GM18498 (cell line): ENCODE measurements around the gene CCL8.

Experiments used
- ATAC-seq: cut with Tn5 transposase; IDR thresholded peaks from one replicate; pipeline ENCODE4 v1.9.1; 2021; ENCODE audit warnings: mild to moderate bottlenecking, moderate library complexity; ENCODE audit not compliant: unreplicated experiment

The CCL8 gene

GRCh38 chr17:34366529-34367107, 47.4 kb downstream of the CCL8 start:
- ATAC-seq: no peak

GRCh38 chr17:34367486-34368195, 48.4 kb downstream of the CCL8 start:
- ATAC-seq: no peak

GRCh38 chr17:34368196-34368945, 49.1 kb downstream of the CCL8 start:
- no peak for ATAC-seq

- ATAC-seq: no peak
Measured at GRCh38 chr17:34368946-34369500, 49.8 kb downstream of the CCL8 start.

- ATAC-seq: no peak
Measured at GRCh38 chr17:34369571-34369970, 50.3 kb downstream of the CCL8 start.

- ATAC-seq: no peak
Measured at GRCh38 chr17:34370376-34370996, 51.3 kb downstream of the CCL8 start.

- ATAC-seq: peak; percentile 58
Measured at GRCh38 chr17:34370997-34371395, 51.8 kb downstream of the CCL8 start.
